ENCODE measurements around the gene FAM43A. TPM values are rescaled to one million over a fixed set of nuclear protein-coding genes. Genes with fewer than 3 reads are reported as not detected.

FAM43A gene
- total and polyA plus RNA-seq, 2 of the 8 experiments (the other 6 are each of a cell fraction or from before 2014, with no cell fraction given): 2.3 to 2.6 TPM

- TF ChIP-seq CTCF (IDR thresholded peaks at IDR 0.05; ENCODE audit: control extremely low read depth in 1 of 3, insufficient read depth in 1 of 3, low read depth in 1 of 3, low read length in 3 of 3): no peak
- TF ChIP-seq ZNF274 (IDR thresholded peaks at IDR 0.05; ENCODE audit: borderline replicate concordance, extremely low read depth, low read length): no peak
- TF ChIP-seq GTF2F1 (IDR thresholded peaks at IDR 0.05; ENCODE audit: borderline replicate concordance, low read depth, low read length): no peak
- no peak for TF ChIP-seq CTBP2 (IDR thresholded peaks at IDR 0.05; ENCODE audit: borderline replicate concordance, insufficient read depth, insufficient read length, low read length)
- TF ChIP-seq SIRT6 (IDR thresholded peaks at IDR 0.05; ENCODE audit: low read length): no peak
- TF ChIP-seq GABPA (IDR thresholded peaks at IDR 0.05; ENCODE audit: borderline replicate concordance, insufficient read depth, low read length): no peak
- TF ChIP-seq NANOG (IDR thresholded peaks at IDR 0.05; ENCODE audit: insufficient read depth, low read depth, low read length, poor library complexity, severe bottlenecking): no peak
- no peak for TF ChIP-seq SIX5 (IDR thresholded peaks at IDR 0.05; ENCODE audit: low read depth, low read length)
- no peak for TF ChIP-seq YY1 (IDR thresholded peaks at IDR 0.05; ENCODE audit: low read depth, low read length)
Measured at GRCh38 chr3:194642769-194643168, 42.9 kb upstream of the FAM43A start (continued).
